Embryonic facial prominence (tissue), 1 donor: ENCODE results near the gene CHAF1B.
"Not testable (repeated sequence)": the region's sequence is repeated elsewhere in the genome, so short reads cannot be mapped to it uniquely, and the experiment has no call there.

Source experiments
- DNase-seq: peaks from one replicate; pipeline ENCODE4 v3.0.0-alpha.2; 2016; ENCODE audit errors: extremely low spot score

CHAF1B gene

DNA sequence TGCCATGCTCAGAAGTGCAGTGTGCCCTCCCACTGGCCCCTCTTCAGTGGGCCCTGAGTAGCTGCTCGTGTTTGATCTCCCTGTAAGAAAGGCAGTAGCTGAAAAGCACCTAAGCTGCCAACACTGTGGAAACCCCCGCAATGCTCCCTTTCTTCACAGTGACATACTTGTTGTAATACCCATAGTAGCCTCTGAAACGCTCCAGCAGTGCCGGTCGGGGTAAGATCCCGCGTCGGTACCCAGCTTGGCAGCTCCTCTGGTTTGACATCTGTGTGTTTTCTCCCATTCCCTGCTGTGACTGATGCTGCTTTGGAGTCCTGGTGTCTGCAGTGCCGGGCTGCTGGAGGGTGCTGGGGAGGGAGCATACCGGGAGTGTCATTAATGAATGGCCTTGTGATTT lies 3.6 kb downstream of the CHAF1B start:
- DNase-seq: no peak

DNA sequence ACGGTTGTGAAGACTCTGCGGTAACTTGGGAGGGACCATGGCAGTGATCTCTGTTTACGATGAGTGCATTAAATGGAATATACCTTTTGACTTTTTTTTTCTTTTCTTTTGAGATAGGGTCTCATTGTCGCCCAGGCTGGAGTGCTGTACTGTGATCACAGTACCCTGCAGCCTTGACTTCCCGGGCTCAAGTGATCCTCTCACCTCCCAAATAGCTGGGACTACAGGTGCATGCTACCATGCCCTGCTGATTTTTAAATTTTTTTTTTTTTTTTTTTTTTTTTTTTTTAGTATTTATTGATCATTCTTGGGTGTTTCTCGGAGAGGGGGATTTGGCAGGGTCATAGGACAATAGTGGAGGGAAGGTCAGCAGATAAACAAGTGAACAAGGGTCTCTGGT lies 6.5 kb downstream of the CHAF1B start:
- not testable (repeated sequence) for DNase-seq

DNA sequence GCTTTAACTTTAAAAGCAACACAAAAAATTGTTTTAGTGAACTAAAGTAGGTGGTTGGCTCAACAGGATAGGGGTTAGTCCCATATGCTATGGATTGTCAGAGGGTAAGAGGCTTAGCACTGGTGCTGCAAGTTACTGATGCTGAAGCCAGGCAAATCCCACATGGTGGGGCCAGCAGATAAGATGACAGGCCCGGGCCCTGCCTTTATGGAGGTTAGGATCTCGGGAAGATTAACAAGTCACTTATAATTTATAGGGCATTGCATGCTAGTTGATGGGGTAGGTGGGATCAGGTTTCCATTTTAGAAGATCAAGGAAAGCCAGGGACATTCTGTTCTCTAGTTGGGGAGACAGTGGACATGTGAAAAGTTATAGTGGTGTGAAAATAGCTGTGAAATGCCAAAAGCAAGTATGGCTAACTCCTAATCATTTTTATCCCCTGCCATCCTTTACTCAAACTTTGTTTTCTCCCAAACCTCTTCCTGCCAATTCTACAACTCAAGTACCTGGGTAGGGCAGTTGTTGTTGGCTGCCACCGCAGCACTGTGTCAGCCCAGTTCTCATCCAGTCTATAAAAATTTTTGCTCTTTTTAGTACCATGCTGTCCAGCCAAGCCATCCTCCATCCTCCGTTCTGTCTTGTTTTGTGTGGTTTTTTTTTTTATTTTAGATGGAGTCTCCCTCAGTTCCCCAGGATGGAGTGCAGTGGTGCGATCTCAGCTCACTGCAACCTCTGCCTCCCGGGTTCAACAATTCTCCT lies 10.3 kb downstream of the CHAF1B start:
- DNase-seq: no peak

GRCh38 chr21:36396325-36396724 lies 11.1 kb downstream of the CHAF1B start:
- DNase-seq: no peak

DNA sequence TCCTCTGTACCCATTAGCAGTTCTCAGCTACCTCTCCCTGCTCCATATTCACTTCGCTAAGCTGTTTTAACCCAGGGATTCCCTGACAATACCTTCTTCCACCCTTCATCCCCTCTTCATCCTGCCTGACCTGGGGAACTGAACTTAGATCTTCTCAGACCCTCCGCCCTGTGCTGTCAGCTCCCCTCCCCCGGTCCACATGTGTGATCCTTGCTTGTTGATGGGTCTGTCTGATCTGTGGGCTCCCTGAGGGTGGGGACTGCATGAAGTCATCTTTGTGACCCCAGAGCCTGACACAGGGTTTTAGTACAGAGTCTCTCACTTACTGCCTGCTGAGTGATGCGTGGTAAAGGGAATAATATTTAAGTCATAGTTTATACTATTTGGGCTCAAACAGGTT lies 11.8 kb downstream of the CHAF1B start:
- no peak for DNase-seq

- DNase-seq: no peak
These were observed 12.4 kb downstream of the CHAF1B start for GRCh38 chr21:36397606-36398005.

DNA sequence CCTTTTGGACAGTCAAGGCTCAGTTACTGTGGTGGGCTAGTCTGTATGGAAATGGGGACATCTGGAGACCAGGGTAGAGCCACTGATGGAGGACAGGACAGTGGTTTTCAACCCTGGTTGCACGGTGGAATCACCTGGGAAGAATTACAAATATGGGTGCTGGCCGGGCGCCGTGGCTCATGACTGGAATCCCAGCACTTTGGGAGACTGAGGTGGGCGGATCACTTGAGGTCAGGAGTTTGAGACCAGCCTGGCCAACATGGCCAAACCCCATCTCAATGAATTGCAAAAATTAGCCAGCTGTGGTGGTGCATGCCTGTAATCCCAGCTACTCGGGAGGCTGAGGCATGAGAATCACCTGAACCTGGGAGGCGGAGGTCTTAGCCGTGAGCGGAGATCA lies 14.5 kb downstream of the CHAF1B start:
- not testable (repeated sequence) for DNase-seq

DNA sequence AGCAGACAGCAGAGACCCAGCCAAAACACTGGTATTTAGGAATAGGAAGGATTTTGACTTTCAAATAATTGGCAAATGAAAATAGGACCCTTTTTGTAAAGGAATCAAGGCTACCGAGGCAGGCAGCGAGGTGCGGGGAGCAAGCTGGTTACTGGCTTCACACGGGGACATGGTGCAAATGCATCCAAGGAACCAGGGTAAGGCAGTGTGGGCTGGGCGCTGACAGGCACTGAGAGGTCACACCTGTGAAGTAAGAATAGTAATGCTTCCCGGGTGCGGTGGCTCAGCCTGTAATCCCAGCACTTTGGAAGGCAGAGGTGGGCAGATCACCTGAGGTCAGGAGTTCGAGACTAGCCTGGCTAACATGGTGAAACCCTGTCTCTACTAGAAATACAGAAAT lies 15.5 kb downstream of the CHAF1B start:
- DNase-seq: no peak

DNA sequence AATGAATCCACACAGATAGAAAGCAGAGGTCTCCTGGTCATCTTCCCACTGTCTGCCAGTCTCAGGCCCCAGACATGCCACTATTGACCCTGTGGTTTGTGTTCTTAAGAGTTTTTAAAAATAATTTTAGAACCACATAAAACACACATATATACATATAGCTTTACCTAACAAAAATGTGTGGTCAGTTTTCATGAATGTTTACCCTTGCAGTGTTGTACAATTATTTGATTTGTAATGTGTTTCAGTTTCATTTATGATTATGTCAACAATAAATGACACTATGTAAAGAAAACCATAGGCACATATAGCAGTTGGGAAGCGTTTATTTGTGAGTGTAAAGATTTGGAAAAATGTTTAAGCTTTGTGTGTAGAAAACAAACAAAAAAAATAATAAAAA lies 17.1 kb downstream of the CHAF1B start:
- no peak for DNase-seq

DNA sequence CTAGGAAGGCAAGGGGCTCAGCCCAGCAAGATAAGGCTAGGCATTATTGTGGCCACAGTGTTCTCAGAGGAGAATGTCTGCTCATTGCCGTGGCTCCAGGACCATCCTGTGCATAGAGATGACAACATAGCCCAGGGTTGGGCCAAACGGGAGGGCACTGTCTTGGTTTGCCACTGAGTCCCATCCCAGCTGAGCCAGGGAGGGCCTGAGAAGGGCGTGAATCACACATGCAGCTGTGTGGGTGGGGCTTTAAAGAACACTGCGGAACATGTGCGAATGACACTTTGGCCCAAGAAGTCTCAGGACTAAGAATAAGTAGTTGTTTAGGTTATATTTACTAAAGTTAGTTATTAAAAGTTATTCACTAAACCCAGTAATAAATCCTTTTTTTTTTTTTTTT lies 18.5 kb downstream of the CHAF1B start:
- DNase-seq: no peak

DNA sequence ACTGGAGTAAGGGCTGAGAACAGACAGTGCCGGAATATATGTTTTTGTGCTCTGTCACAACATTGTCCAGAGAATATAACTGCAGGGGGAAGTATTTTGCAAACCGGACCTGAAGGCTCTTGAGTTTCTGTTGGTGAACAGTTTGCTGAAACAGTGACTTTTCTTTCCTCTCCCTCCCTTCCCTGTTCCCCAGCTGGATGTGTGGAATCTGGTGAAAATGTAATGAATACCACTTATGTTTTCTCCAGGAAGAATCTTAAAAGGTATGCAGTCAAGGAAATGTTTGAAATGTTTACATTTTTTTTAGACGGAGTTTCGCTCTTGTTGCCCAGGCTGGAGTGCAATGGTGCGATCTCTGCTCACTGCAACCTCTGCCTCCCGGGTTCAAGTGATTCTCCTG lies 23.4 kb downstream of the CHAF1B start:
- no peak for DNase-seq

DNA sequence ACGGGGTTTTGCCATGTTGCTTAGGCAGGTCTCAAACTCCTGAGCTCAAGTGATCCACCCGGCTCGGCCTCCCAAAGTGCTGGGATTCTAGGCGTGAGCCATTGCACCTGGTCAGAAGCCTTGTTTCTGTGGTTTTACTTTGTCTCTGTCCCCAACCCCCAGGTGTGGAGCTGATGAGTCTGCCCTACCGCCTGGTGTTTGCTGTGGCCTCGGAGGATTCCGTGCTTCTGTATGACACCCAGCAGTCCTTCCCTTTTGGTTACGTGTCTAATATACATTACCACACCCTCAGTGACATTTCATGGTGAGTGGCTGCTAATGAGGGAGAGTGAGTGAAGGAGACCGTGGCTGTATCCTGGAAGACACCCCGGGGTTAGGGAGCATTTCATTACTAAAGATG lies 26.1 kb downstream of the CHAF1B start:
- no peak for DNase-seq

DNA sequence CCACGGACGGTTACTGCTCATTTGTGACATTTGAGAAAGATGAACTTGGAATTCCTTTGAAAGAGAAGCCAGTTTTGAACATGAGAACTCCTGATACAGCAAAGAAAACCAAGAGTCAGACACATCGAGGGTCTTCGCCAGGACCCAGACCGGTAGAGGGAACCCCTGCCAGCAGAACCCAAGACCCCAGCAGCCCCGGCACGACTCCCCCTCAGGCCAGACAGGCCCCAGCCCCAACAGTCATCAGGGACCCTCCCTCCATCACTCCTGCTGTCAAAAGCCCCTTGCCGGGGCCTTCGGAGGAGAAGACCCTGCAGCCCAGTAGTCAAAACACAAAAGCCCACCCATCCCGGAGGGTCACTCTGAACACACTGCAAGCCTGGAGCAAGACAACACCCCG lies 27.7 kb downstream of the CHAF1B start:
- no peak for DNase-seq

- no peak for DNase-seq
These were observed 30.2 kb downstream of the CHAF1B start for GRCh38 chr21:36415375-36415774.

- no peak for DNase-seq
These were observed 34.0 kb downstream of the CHAF1B start for GRCh38 chr21:36419241-36419640.

- peak; percentile 76 for DNase-seq
These were observed 34.8 kb downstream of the CHAF1B start for GRCh38 chr21:36419996-36420395.

DNA sequence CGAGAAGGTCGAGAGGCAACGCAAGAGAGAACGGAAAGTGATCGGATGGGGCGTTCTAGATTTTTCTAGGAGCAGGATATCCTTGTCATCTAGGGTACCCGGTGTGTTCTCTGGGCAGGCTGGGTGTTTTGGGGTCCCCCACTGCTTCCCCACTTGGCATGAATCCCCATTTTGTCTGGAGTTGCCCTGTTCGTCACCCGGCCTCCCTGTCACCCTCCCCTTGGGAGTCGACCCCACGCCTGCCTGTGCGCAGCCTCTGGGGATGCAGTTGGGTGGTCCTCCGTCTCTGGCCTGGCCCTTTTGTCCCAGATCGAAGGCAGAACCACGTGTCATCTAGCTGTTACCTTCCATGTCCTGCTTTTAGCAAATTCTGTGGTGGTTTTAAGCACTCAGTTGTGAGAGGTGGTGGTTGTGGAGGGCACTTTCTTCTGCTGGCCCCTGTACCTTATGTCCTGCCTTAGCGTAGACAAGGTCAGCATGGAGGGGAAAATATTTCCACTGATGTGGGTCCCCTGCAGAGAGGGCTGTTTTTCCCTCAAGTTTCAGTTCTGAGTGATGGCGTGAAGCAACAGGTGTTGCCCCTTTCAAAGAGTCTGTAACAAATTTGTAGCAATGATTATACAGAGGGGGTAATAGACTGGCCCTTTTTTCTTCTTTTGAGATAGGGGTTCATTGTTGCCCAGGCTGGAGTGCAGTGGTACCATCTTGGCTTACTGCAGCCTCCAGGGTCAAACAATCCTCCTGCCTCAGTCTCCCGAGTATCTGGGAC lies 35.6 kb downstream of the CHAF1B start:
- no peak for DNase-seq

DNA sequence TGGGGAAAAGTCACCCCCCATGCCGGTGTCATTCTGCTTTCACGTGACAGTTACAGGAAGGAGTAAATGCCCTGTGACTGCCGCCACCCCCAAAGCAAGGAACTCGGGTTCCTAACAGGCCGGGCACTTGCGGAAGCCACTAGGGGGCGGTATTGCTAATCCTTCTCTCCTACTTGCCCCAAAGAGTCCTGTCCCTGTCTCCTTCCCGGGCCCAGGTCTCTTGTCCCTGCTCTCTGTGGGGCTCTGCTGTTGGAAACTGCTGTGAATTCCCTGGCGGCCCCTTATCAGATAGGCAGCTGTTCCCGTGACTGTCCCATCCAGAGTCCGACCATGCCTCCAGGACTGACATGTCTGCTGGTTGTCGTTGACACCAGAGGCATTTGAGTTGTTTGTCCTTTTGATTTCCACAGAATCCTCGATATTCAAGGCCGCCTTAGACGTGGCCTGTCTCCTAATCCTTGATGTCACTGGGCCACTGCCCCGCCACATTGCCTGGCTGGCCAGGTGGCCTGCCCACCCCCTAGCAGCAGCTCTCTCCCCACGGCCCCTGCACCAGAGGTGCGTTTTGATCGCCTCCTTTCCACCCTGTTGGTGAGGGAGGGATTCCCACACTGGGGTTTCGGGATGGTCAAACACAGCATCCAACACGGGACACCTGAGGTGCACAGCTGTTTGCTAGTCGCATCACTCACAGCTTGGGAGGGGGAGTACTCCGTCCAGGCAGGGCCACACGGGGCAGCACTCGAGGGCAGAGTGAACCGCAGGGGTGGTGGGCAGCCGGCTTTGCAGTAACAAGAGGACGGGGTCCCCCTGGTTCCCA lies 37.3 kb downstream of the CHAF1B start:
- DNase-seq: no peak

DNA sequence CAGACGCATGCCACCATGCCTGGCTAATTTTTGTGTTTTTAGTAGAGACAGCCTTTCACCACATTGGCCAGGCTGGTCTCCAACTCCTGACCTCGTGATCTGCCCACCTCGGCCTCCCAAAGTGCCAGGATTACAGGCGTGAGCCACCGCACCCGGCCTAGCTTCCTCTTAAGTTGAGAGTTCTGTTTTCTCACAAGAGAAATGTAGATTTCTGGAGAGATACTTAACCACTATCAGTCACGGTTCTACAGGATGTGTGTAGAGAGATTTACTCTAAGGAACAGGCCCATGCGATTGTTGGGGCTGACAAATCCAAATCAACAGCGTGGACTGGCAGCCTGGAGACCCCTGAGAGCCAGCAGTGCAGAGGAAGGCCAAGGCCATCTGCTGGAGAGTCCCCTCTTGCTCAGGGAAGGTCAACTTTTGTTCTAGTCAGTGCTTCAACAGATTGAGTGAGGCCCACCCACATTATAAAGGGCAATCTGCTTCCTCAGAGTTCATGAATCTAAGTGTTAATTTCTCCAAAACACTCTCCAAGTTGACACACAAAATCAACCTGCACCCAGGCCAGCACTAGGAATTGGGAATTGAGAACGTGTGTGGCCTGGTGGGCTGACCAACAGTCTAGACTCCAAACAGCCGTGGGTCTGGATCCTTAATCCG lies 38.7 kb downstream of the CHAF1B start:
- no peak for DNase-seq

DNA sequence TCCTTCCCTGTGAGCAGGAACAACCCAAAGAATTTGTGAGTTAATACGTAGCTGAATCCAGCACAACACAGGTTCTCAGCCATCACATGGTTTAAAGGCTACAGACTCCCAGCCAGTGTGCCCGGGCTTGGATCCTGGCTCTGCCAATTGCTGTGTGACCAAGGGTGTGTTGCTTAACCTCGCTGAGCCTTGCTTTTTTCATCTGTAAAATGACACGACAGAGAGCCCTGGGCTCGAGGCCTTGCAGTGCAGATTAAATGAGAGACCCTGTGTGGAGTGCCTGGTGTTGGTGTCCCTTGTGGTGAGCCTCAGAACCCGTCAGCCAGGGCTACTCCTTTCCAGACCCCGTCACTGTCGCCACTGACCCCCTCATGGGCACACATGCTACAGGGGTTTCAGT lies 39.4 kb downstream of the CHAF1B start:
- DNase-seq: no peak

DNA sequence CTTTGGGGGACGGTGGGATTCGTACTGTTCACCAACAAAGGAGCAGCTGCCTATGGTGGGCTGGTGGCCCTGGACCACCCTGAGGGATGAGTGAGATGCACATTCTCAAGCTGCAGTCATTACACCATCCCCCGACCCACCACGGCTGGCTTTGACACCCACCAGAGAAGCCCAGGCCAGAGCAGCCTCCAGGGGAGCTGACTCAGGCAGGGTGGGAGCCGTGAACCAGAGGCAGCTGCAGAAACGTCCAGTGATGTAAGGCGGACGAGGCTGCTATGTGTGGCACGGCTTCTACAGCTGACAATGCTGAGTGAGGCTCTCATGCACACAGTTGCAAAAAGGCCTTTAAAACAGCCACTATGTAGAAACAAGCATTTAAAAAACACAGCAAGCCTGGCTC lies 40.1 kb downstream of the CHAF1B start:
- DNase-seq: no peak

DNA sequence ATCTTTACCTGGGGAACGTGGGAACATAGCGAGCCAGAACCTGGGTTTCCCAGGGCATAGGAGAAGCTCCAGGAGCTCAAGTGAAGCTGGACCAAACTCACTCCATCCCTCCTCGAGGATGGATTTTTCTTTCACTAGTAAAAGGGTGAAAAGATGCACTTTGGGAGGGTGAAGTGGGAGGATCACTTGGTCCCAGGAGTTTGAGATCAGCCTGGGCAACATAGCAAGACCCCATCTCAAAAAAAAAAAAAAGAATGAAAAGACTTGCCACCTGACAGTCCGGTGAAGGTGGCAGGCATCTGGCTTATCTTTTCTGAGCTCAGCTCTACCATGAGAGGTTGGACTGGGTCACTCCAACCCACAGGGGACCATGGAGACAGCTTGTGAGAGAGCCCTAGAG lies 42.3 kb downstream of the CHAF1B start:
- no peak for DNase-seq
